HG03280 (cell line): Measurements from ENCODE around the gene KRTAP5-5.

Source experiments
- ATAC-seq: cut with Tn5 transposase; IDR thresholded peaks from one replicate; pipeline ENCODE4 v1.9.1; 2021; ENCODE audit warnings: mild to moderate bottlenecking, moderate library complexity; ENCODE audit not compliant: unreplicated experiment

The KRTAP5-5 gene

GRCh38 chr11:1673446-1674172, 44.0 kb downstream of the KRTAP5-5 start:
- ATAC-seq, result no peak

DNA sequence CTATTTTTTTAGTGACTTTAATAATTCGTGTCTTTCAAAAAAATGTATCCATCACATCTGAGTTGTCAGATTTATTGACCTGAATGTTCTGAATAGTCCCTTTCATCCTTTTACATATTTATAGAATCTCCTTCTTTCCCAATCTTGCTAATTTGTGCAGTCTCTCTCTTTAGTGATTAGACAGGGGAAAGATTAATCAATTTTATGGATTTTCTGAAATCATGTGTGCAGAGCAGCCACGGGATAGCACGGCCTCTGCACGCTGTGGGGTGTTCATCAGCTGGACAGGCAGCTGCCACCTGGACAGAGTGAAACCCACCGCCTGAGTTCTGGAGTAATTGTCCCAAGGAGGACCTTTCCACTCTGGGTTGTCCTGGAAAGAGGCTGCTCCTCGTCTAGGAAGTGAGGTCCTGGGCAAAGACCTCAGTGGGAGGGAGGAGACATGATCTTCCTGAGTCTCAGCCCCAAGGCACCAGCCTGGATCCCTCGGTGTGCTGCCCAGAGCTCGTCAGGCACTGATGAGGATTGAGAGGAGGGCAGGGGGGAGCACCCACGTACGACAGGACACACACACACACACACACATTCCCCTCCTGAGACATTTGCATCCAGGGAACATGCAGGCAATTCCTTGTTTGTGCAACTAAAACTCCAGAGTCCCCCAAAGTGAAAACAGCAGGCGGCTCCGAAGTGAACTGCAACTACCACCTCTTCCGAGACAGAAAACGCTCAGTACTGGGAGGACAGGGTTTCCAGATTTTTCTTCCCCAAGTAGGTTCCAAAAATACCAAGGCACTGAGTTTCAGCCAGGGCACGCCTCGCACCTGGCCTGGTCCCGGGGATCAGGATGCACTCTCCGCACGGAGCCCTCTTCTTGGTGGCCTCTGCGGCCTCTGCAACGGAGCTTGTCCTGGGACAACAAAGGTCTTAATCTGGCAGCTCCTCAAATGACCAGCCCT, 44.9 kb downstream of the KRTAP5-5 start:
- no peak for ATAC-seq

GRCh38 chr11:1675536-1676228, 46.1 kb downstream of the KRTAP5-5 start:
- no peak for ATAC-seq

GRCh38 chr11:1676229-1676740, 46.7 kb downstream of the KRTAP5-5 start:
- no peak for ATAC-seq

DNA sequence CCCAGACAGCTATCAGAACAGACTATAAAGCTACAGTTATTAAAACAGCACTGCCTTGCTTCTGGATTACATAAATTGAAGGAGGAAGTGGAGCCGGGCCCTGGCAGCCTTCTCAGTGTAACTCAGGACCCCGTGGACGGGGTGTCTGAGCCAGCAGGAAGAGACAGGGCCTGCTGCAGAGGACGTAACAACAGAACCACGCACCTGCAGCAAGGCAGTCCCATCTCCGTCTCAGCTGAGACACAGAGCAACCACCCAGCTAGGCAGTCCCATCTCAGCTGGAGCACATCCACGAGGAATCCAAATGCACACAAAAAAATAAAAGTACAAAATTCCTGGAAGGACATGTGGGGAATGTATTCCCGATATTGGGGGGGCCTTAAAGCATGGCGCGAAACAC, 50.3 kb downstream of the KRTAP5-5 start:
- no peak for ATAC-seq
